Calu3 (cell line): ENCODE results near the gene LIPM. TPM values are rescaled to one million over a fixed set of nuclear protein-coding genes. Genes with fewer than 3 reads are reported as not detected.

Source experiments
- Bru-seq: library from RNA; stranded (reverse); fragments of 400-500 nt; gene quantifications from one replicate; lab custom pipeline; 2021; lab: Mats Ljungman, UMichigan
- BruChase-seq, 2 experiments: library from RNA; stranded (reverse); fragments of 400-500 nt; gene quantifications; one replicate each; lab custom pipeline; 2021; lab: Mats Ljungman, UMichigan
- BruUV-seq: library from RNA; stranded (reverse); fragments of 400-500 nt; replicated peaks from 2 replicates; lab custom pipeline; 2021; lab: Mats Ljungman, UMichigan
- CTCF ChIA-PET: fragments of 300-600 bp; sonication (Branson Sonifier 250); formaldehyde crosslinking; loops from one replicate; lab custom pipeline; 2022; ENCODE audit warnings: antibody characterized with exemption; lab: Charles Lee
- DNase-seq: peaks from one replicate; pipeline ENCODE4 v3.0.0; 2022
- H3K27ac Mint-ChIP-seq: one replicate; pipeline ENCODE4 v1.8.0; 2022; ENCODE audit warnings: mixed read lengths; ENCODE audit not compliant: unreplicated experiment
- H3K27me3 Mint-ChIP-seq: one replicate; pipeline ENCODE4 v1.8.0; 2022; ENCODE audit warnings: mixed read lengths; ENCODE audit not compliant: unreplicated experiment
- H3K36me3 Mint-ChIP-seq: one replicate; pipeline ENCODE4 v1.8.0; 2022; ENCODE audit warnings: mild to moderate bottlenecking, moderate library complexity, mixed read lengths; ENCODE audit not compliant: insufficient read depth, unreplicated experiment
- H3K4me1 Mint-ChIP-seq: one replicate; pipeline ENCODE4 v1.8.0; 2022; ENCODE audit warnings: mild to moderate bottlenecking, low read depth, mixed read lengths; ENCODE audit not compliant: unreplicated experiment
- H3K4me3 Mint-ChIP-seq: one replicate; pipeline ENCODE4 v1.8.0; 2022; ENCODE audit warnings: mild to moderate bottlenecking, low read depth, moderate library complexity, mixed read lengths; ENCODE audit not compliant: unreplicated experiment
- H3K9me3 Mint-ChIP-seq: one replicate; pipeline ENCODE4 v1.8.0; 2022; ENCODE audit warnings: low read depth, mixed read lengths; ENCODE audit not compliant: unreplicated experiment
- CTCF ChIP-seq: fragments of 200-600 bp; IDR thresholded peaks from one replicate; pipeline ENCODE4 v1.8.0; 2022; ENCODE audit warnings: antibody characterized with exemption; ENCODE audit not compliant: unreplicated experiment
- intact Hi-C: fragments of 100-400 bp; cut with micrococcal nuclease; formaldehyde crosslinking; loops from one replicate; pipeline ENCODE4 v1.10.0; 2022; ENCODE audit not compliant: unreplicated experiment
- long read RNA-seq: library from polyadenylated mRNA; stranded (forward); transcript quantifications from one replicate; pipeline ENCODE4 v2.0.0, GENCODE V29; 2022
- total RNA-seq: library from RNA; stranded (reverse); gene quantifications from 2 replicates; pipeline ENCODE4 v1.2.3, GENCODE V29; 2022

The LIPM gene
- not detected in 2 replicates for total RNA-seq
- Bru-seq, nascent RNA, result not detected
- not detected for BruChase-seq, experiment 1, labeled RNA remaining after a 6-hour chase
- not detected for BruChase-seq, experiment 2, labeled RNA remaining after a 2-hour chase
- long read RNA-seq, result 0 reads

DNA sequence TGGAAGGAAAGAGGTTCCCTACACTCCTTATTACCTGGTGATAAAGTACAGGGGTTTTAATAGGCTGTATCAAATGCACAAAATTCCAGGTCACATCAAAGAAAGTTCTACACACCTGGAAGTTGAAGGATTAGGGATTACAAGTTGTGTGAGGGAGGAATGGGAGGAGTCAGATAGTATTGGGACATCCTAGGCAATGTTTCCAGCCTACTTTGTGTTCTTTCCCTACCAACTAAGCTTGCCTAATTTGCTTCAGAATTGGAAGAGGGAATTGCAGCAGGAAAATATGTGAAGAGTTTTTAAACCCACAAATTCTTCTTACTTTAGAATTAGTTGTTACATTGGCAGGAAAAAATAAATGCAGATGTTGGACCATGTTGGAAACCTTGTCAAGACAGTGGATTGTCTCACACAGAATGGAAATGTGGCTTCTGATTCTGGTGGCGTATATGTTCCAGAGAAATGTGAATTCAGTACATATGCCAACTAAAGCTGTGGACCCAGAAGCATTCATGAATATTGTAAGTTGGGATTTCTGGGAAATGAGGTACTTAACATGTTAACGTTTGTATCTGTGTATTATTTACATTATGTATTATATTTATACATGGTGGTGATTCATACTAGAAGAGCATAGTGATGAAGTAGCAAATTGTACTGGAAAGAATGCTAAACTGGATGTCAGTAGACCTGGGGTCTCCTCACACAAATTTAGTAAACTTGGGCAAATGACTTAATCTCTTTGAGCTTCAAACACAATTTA, at the start of gene LIPM:
Gene LIPM, plus strand, starts transcription at position 208 of the 763 bp plus-strand sequence. Its CDS starts 167 bp downstream, at position 375.
- TF ChIP-seq CTCF, result no peak
- CTCF ChIA-PET, result no interaction called here
- Mint-ChIP-seq H3K27ac (no peak within 1 kb of the TSS), H3K9me3 (no peaks in the 10 kb centered on the region), H3K4me3 (no peak within 1 kb of the TSS), H3K4me1 (no peaks in the 10 kb centered on the region), H3K27me3 (no peaks in the 10 kb centered on the region), H3K36me3 (no peaks in the 10 kb centered on the region)
- intact Hi-C loops, result no loop called here
- DNase-seq, result no peak
- BruUV-seq, result no TSS peak

DNA sequence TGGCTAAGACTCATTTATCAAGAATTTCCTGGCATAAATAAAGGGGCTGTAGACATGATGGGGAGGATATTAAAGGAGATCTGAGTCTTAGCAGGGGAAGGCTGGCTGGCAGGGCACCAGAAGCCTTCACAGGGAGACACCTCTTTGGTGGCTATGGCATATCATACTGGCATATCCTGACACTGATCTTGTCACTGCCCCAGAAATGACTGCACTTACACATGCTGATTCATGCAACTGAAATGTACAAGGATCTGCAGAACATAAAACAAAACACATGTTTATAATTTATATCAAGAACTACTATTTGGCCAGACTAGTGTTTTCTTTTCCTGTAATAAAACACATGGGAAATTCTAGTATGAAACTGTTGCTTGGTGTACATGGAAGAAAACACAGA, 48.2 kb upstream of the LIPM start:
- no peaks in the 10 kb centered on the region for H3K27me3 Mint-ChIP-seq
- intact Hi-C loops, result no loop called here

GRCh38 chr10:88755753-88756152, 46.8 kb upstream of the LIPM start:
- Mint-ChIP-seq H3K4me3 (no peak overlapping the region), H3K36me3 (no peaks in the 10 kb centered on the region), H3K27me3 (no peaks in the 10 kb centered on the region), H3K4me1 (no peaks in the 10 kb centered on the region), H3K9me3 (no peaks in the 10 kb centered on the region), H3K27ac (no peak overlapping the region)
- TF ChIP-seq CTCF, result no peak
- no TSS peak for BruUV-seq
- no peak for DNase-seq
- CTCF ChIA-PET, result interaction anchor here (0.6 kb wide), 1 partner anchor 192 kb away, joined by 3 read pairs; no protein-coding TSS in a partner anchor
- intact Hi-C loops, result no loop called here

More for the DNA sequence above, 48.2 kb upstream of the LIPM start:
- DNase-seq, result no peak
- CTCF ChIA-PET, result no interaction called here
- no peaks in the 10 kb centered on the region for H3K36me3 Mint-ChIP-seq
- no peak for TF ChIP-seq CTCF
- no TSS peak for BruUV-seq
- no peak overlapping the region for H3K27ac Mint-ChIP-seq
- H3K4me1 Mint-ChIP-seq, result no peaks in the 10 kb centered on the region
- no peaks in the 10 kb centered on the region for H3K9me3 Mint-ChIP-seq
- H3K4me3 Mint-ChIP-seq, result no peak overlapping the region

GRCh38 chr10:88756660-88757059, 45.9 kb upstream of the LIPM start:
- no peaks in the 10 kb centered on the region for H3K36me3 Mint-ChIP-seq
- intact Hi-C loops, result no loop called here
- H3K4me3 Mint-ChIP-seq, result no peak overlapping the region
- no peaks in the 10 kb centered on the region for H3K9me3 Mint-ChIP-seq
- CTCF ChIA-PET, result no interaction called here
- H3K27ac Mint-ChIP-seq, result no peak overlapping the region
- H3K27me3 Mint-ChIP-seq, result no peaks in the 10 kb centered on the region
- no peak for DNase-seq
- no peak for TF ChIP-seq CTCF
- no peaks in the 10 kb centered on the region for H3K4me1 Mint-ChIP-seq
- no TSS peak for BruUV-seq
